GM12891 (cell line): Measurements from ENCODE around the gene TNFRSF13B.

ENCODE experiments used
- PAX5 ChIP-seq: IDR thresholded peaks from 2 replicates; pipeline ENCODE4 v1.6.1; 2011; ENCODE audit warnings: low read length, moderate library complexity, mild to moderate bottlenecking; ENCODE audit not compliant: insufficient read depth, severe bottlenecking
- POLR2A ChIP-seq: IDR thresholded peaks from 2 replicates; pipeline ENCODE4 v1.6.1; 2011; ENCODE audit warnings: low read depth, low read length, control low read depth
- POLR2AphosphoS5 ChIP-seq: IDR thresholded peaks from 2 replicates; pipeline ENCODE4 v1.6.1; 2011; ENCODE audit warnings: low read depth, low read length, control low read depth
- SPI1 ChIP-seq: IDR thresholded peaks from 2 replicates; pipeline ENCODE4 v1.6.1; 2011; ENCODE audit warnings: low read depth, low read length, control low read depth
- TAF1 ChIP-seq: IDR thresholded peaks from 2 replicates; pipeline ENCODE4 v1.6.1; 2011; ENCODE audit warnings: low read depth, low read length, control low read depth

DNA sequence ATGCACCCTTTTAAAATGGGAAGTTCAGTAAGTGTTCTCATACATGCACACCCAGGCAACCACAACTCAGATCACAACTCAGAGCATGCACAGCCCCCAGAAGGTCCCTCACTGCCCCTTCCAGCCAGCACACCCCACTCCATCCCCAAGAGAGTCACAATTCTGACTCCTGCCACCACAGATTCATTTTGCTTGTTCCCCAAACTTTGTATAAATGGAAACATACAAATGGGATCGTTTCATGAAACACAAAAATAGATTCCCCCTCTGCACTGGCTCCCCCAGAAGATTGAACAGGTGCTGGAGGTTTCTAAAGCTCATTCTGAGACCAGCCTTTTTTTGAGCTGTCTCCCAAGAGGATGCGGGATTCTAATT lies 3.3 kb upstream of the TNFRSF13B start:
- TF ChIP-seq POLR2A (peak; percentile 9; the same call in 1 of the 2 replicates), TAF1 (no peak), POLR2AphosphoS5 (no peak), SPI1 (no peak), PAX5 (no peak)
